ENCODE results near the gene GBA2. TPM values are rescaled to one million over a fixed set of nuclear protein-coding genes. Genes with fewer than 3 reads are reported as not detected.

GBA2 gene
- total RNA-seq, result 95.2 and 121 TPM in 2 replicates

DNA sequence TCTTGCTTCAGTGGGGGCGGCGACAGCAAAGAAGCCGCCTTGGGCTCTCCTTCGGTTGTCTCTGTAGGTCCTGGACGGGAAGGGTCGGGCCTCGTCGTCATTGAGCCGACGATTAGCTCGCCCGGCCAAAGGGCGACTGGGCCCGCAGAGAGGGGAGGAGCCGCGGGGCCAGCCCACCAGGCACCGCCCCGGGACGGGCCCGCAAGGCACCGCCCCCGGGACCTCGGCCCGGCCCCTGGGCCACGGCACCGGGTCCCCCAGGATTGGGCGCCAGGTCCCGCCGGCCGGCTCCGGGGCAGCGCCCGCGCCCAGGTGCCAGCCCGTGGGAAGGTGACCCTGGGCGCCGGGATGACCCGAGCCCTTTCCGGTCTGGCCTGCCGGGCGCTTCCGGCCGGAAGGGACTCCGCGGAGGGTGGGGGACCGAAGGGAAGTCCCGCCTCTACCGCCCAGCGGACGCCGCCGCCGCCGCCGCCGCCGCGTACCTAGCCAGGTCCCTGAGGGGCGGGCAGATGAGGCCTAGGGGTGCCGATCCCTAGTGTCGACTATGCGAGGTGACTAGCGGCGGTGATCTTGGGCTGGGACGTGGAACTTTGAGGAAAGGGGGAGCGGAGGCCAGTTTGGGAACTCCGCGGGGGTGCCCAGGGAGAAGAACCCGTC is at the start of gene GBA2, which contains the start of gene RGP1:
GBA2 (minus strand) TSS at position 371 of the 657 bp plus-strand sequence. CDS start 524 bp downstream, outside the sequence.
RGP1 (plus strand) TSS at position 430 of the 657 bp plus-strand sequence. CDS start 469 bp downstream, outside the sequence.
- DNase-seq, result peak; percentile 83

- DNase-seq, result peak; percentile 33
These were observed 48.5 kb upstream of the GBA2 start for GRCh38 chr9:35797311-35798109.

GRCh38 chr9:35795695-35796094 is 46.7 kb upstream of the GBA2 start:
- no peak for DNase-seq

DNA sequence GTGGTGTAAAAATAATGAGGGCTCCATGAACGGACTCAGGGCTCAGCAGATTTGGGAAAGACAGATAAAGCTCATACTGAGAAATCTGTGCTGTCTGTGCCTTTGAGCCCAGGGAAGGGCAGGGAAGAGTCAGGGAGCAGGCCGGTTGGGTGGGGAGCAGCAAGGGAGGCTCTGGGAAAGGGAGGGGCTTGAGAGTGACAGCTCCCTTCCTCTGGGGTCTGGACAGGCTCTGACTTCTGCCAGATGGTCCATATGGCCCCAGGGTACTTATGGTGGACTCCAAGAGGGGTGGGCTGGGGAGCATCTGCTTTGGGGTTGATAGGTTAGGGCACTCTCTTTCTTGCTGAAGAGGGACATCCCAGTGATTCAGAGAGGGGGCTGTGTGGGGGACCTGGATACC is 44.4 kb upstream of the GBA2 start:
- DNase-seq, result no peak

- DNase-seq, result no peak
These were observed 43.8 kb upstream of the GBA2 start for GRCh38 chr9:35792826-35793225.

DNA sequence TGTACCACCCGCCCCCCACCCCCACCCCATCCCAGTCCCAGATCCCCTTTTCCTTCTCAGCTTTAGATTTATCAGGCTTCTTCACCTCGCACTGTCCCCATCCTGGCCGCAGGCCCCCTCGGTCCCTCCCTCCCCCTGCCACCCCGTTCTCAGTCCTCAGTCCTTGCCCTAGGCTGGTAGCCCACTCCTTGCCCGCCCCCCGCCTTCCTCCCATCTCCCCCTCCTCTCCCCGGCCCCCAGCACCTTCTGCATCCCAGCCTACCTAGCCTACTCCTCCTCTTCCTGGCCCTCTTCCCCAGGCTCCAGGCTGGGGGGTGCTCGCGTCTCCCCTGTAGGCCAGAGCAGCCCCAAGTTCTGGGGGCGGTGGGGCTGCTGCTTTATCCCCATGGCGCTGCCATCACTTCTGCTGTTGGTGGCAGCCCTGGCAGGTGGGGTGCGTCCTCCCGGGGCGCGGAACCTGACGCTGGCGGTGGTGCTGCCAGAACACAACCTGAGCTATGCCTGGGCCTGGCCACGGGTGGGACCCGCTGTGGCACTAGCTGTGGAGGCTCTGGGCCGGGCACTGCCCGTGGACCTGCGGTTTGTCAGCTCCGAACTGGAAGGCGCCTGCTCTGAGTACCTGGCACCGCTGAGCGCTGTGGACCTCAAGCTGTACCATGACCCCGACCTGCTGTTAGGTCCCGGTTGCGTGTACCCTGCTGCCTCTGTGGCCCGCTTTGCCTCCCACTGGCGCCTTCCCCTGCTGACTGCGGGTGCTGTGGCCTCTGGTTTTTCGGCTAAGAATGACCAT is 43.2 kb upstream of the GBA2 start:
- no peak for DNase-seq

- DNase-seq, result peak; percentile 42
These were observed 42.4 kb upstream of the GBA2 start, which contains the start of gene NPR2 for GRCh38 chr9:35791297-35791921. TSS of gene NPR2 (plus strand) at chr9:35791591. CDS start at chr9:35792409, 818 bp downstream.

GRCh38 chr9:35790385-35791296 is 41.6 kb upstream of the GBA2 start:
- peak; percentile 92 for DNase-seq

DNA sequence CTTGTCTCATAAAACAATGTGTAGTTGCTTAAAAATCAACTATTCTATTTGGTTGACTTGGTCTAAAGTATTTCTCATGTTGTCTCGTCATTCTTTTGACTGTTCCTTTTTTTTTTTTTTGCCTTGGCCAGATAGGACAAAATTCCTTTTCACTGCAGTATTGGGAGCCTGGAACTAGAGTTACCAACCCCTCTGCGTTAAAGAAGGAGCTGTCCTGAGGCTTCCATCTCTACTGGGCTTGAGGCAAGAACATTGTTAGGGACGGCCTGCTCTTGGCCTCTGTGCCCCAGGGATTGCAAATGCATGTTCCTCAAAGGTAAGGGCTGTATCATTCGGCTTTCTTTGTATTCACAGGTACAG is 41.0 kb upstream of the GBA2 start:
- DNase-seq, result no peak

DNA sequence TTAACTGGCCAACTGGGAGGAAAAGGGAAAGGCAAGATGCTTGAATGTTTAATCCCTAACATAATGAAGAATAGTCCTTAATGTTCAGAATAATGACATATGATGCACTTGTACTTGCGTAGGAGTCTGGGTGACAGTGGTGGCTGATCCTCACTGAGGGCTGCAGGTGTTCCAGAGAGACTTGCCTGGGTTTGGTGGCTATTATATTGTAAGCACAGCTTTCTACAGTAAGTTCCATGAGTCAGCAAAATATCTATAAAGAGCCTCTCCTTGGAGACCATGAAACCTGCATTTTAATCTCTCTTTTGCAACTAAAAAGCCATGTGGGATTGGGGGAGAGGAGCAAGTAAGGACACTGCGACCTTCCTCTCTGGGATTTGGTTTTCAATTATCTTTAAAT is 40.5 kb upstream of the GBA2 start:
- DNase-seq, result no peak

DNA sequence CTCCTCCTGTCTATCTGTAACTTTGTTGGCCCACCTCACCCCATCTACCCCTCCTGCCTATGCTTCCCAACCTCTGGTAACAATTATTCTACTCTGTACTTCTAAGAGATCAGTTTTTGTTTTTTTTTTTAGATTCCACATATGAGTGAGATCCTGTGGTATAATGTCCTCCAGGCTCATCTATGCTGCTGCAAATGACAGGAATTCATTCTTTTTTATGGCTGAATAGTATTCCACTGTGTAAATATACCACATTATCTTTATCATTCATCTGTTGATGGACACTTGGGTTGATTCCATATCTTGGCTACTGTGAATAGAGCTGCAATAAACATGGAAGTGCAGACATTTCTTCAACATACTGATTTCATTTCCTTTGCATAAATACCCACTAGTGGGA is 34.4 kb upstream of the GBA2 start:
- no peak for DNase-seq

- no peak for DNase-seq
These were observed 32.0 kb upstream of the GBA2 start for GRCh38 chr9:35781066-35781465.

DNA sequence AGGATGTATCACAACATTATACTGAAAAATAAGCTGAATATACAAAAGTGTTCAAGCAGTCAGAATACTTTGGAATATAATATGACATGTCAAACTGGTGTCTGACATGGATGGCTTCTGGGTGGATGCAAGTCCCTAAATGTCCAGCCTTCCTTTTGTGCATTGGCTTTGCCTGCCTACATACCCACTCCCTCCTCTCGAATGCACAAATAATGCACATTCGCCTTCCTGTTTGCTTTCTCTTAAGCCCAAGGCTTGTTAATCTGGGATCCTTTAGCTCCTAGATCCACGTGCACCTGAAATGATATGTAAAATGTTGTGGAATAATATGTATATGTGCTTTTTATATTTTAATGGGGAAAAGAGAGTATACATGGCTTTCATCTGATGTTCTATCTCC is 29.5 kb upstream of the GBA2 start:
- DNase-seq, result no peak

- no peak for DNase-seq
These were observed 27.0 kb upstream of the GBA2 start for GRCh38 chr9:35776018-35776417.

GRCh38 chr9:35774907-35775635 is 26.0 kb upstream of the GBA2 start:
- peak; percentile 59 for DNase-seq

- DNase-seq, result no peak
These were observed 22.9 kb upstream of the GBA2 start for GRCh38 chr9:35771943-35772342.

GRCh38 chr9:35771534-35771933 is 22.5 kb upstream of the GBA2 start:
- peak; percentile 80 for DNase-seq

DNA sequence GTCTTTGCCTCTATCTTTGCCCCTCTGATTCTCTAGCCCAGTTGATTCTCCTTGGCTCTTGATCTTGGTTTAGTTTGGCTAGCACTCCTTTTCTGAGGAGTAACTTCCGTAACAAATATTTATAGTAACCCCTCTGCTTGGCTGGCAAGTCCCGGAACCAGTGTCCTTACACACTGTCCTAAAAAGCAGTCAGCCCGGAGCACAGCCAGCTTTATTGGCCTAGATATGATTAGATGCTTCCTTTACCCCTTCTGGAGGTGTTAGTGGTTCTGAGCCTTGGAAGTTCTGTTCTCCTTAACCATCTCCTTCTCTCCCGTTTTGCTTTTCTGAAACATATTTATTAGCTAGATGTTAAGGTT is 22.0 kb upstream of the GBA2 start:
- no peak for DNase-seq

- no peak for DNase-seq
These were observed 20.7 kb upstream of the GBA2 start for GRCh38 chr9:35769763-35770162.

DNA sequence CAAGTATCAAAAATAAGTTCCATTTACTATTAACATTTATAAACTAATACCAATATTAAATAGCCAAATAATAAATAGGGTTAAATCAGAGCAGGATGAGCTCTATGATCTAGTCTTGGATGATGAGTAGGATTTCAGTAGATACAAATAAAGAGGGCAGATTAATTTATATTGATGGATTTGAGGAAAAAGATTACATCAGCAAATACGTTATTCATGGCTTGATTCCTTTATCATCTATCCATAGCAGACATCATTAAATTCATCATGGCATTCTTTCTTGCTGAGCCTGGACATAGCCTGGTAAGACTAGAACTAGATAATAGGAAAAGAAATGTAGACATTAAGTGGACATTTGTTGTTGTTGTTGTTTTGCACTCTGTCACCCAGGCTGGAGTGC is 18.4 kb upstream of the GBA2 start:
- DNase-seq, result no peak

DNA sequence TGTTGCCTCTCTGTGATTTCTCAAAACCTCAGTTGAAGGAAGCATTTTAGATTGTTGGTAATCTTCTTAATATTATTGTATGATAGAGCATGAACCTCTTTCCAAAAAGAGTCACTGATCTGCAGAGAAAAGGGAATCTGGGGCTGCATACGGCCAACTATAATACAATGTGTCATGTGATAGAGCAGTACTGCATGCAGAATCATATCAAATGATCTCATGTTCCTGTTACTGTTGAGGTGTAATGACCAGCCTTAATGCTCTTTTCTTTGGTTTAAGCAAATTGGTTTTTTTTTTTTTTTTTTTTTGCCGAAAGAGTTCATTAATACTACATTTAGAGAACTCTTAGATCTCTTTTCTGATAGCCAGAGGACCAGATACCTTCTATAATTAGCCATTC is 18.0 kb upstream of the GBA2 start:
- no peak for DNase-seq

All from dermis blood vessel endothelial cell (primary cell).